Stimulated activated CD8-positive, alpha-beta memory T cell treated with anti-CD3 and anti-CD28 coated beads, Interleukin-15, amount 100 ng/mL, for 48 hours (primary cell): ENCODE results near the gene ACKR2.
A peak's percentile ranks its signal among the peaks of the same experiment; 100 is the strongest.

Experiments
- DNase-seq, 2 donors: peaks; one replicate each; pipeline ENCODE4 v3.0.0-alpha.2; 2020; ENCODE audit warnings: low read depth in 2 of 2

Gene ACKR2, protein sequence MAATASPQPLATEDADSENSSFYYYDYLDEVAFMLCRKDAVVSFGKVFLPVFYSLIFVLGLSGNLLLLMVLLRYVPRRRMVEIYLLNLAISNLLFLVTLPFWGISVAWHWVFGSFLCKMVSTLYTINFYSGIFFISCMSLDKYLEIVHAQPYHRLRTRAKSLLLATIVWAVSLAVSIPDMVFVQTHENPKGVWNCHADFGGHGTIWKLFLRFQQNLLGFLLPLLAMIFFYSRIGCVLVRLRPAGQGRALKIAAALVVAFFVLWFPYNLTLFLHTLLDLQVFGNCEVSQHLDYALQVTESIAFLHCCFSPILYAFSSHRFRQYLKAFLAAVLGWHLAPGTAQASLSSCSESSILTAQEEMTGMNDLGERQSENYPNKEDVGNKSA

DNA sequence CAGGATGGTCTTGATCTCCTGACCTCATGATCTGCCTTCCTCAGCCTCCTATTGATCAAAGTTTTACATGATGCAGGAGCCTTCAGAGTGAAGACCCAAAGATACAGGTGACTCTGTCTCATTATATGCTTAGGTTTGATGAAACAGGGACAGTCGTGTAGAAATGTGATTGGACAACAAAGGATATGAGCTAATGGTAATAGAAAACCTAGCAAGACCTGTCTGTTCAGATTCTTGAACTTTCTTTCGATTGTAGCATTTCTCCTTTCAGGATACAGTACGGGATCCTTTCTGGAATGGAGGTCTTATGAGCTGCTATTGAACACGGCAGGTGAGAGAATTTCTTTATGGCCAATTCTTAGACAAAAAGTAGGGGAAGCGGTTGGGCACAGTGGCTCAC lies at the start of gene ACKR2:
Gene ACKR2, plus strand, starts transcription at position 244 of the 400 bp plus-strand sequence. CDS start 55,058 bp downstream, outside the sequence.
- no peak for DNase-seq

DNA sequence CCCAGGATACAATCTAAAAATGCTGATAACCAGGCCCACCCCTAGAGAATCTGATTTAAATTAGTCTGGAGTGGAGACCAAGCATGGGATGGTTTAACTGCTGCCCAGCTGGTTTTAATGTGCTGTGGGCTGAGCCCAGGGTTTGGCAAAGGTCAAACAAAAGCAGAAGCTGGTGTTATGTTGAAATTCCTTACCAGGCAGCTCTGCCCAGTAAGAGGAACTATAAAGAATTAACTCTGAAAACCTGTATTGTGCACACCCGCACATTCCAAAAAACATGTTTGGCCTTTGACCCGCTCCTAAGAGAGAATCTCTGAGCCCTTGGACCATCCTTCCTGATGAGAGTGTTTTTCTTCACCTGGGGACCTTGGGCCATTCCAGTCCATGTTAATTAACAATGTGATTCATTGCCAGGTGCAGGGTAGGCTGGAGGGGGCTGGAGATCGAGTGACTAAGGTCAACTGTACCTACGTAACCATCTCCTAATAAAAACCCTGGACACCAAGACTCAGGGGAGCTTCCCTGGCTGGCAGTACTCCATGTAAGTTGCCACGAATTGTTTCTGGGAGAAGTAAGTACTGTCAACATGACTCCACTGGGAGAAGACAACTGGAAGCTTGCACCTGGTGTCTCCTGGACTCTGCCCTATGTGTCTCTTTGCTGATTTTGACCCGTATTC lies 47.1 kb upstream of the ACKR2 start:
- DNase-seq, result no peak

DNA sequence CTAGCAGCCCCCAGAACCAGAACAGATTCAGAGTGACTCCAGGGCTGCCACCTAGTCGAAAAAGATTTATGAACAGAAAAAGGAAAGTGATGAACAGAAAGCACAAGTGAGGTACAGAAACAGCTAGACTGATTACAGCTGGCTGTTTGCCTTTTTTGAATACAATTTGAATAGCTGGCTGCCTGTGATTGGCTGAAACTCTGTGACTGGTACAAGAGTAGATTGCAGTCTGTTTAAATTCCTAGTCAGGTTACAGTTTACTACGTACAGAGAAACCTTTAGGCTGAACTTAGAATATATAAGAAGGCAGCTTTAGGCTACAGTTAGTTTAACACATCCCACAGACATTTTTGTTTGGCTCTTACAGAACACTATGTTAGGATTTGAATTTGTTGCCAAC lies 46.2 kb upstream of the ACKR2 start:
- no peak for DNase-seq

DNA sequence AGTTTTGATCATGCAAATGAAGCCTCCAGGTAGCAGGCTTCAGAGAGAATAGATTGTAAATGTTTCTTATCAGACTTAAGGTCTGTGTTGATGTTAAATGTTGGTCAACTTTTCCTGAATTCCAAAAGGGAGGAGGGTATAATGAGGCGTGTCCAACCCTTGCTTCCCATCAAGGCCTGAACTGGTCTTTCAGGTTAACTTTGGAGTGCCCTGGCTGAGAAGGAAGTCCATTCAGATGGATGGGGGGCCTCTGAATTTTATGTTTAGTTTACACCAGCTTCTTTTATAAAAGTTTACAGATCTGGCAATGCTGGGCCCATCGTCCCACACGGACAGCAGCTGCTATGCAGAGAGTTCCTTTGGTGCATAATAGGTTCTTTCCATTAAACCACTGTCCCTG lies 45.1 kb upstream of the ACKR2 start:
- DNase-seq, result no peak

DNA sequence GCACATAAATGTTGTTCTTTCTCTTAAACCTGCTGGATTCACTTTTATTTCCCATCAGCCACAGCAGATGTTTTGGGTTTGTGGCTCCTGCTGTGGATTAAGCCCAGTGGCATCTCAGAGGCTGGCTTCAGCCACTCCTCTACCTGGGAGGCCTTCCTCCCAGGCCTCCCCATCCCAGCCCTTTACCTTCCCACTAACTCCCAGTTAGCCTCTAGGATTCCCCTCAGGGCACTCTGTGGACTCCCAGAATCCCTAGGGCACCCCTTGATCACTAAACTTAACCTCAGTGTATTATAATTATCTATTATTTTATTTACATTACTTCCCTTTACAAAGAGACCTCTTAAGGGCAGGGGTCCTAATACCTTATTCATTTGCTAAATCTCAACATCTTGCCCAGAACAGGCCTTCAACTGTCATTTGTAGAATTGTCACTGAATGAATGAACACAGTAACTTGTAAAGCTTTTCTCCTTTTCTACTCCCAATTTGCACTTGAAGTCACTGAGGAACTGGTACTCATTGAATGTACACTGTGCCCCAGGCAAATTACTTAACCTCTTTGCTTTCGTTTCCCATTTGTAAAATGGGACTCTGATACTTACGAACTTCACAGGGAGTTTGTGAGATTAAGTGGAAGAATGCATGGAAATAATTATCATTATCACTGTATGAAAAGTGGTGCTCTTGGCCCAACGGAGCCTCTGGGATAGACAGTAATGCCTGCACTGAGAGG lies 44.5 kb upstream of the ACKR2 start:
- DNase-seq, result no peak

DNA sequence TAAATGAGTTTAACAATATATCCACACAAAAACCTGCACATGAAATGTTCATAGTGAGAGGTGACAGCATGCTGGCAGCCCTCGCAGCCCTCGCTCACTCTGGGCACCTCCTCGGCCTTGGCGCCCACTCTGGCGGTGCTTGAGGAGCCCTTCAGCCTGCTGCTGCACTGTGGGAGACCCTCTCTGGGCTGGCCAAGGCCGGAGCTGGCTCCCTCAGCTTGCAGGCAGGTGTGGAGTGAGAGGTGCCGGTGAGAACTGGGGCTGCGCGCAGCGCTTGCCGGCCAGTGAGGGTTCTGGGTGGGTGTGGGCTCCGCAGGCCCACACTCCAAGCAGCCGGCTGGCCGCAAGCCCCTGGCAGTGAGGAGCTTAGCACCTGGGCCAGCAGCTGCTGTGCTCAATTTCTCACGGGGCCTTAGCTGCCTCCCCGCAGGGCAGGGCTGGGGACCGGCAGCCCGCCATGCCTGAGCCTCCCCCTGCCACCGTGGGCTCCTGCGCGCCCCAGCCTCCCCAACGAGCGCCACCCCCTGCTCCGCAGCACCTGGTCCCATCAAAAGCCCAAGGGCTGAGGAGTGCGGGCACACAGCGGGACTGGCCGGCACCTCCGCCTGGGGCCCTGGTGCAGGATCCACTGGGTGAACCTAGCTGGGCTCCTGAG lies 39.6 kb upstream of the ACKR2 start:
- no peak for DNase-seq

DNA sequence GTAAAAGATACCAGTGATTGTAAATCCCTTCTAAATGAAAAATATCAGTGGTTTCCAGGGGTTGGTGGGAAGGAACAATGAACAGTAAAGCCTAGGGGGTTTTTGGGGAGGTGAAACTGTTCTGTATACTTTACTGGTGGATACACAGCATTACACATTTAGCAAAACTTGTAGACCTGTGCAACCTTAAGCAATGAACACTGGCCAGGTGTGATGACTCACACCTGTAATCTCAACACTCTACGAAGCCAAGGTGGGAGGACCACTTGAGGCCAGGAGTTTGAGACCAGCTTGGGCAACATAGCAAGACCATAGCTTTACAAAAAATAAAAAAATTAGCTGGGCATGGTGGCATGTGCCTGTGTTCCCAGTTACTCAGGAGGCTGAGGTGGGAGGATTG lies 38.0 kb upstream of the ACKR2 start:
- no peak for DNase-seq

DNA sequence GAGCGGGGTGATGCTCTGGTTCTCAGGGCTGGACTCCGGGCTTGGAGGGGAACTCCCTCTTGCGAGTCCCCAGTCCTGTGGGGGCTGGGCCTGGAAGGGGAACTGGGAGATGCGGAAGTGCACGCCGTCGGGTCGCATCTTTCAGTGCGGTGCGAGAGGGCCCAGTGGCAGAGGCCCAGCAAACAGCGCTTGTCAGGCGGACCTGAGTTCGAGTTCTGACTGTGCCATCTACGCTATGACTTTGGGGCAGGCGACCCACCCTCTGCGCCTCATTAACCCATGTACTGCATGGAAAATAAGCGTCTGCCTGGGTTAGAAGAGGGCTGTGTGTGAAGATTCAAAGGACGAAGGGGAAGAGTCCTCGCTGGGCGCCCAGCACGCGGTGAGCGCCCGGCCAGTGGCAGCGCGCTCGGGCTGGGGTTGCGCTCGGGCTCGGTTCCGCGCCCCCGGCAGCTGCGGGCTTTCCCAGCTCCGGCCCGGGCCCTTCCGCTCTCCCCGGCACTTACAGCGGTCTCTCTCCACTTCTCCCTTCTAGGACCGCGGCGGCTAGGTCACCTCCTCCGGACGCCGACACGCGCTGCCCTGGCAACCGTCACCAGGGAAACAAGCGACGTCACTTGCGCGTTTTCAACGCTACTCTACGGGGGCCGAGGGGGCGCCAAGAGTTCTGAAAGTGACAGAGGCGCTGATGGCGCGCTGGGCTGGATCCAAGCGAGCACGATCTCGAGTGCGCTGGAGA lies 36.4 kb upstream of the ACKR2 start, which contains the start of gene CCDC13:
Gene CCDC13, minus strand, starts transcription at position 584 of the 739 bp plus-strand sequence. CDS start 14,908 bp downstream, outside the sequence.
- peak; percentile 89 to 90 for DNase-seq

DNA sequence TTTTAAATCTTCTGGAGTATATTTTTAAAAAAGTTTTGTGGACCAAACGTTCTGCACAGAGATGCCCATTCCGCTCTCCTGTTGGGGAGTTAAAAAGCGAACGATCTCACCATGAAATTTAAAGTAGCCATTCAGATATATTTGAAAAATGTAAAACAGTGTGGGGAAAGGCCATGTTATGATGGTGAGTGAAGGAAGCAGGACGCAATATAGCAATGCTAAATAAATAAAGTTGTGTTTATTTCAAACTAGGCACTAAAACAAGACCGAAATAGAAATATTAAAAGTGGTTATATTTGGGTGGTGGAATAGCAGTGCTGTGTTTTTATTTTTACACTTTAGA lies 35.9 kb upstream of the ACKR2 start:
- DNase-seq, result no peak

DNA sequence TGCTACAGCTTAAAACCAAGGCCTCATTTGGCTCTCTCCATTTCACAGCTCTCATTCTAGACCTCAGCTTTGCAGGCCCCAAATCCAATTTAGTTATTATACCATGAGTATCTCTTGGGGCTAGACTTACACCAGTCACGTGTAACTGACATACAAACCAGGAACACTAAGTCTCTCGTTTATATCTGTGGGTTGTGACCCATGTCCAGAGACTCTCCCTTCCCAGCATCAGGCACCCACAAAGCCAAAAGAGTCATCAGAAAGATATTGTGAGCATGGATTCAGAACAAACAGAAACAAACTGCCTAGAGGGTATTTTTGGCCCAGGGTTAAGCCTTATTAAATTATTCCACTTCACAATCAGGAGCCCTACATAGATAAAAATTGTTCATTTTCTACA lies 30.6 kb upstream of the ACKR2 start:
- no peak for DNase-seq

DNA sequence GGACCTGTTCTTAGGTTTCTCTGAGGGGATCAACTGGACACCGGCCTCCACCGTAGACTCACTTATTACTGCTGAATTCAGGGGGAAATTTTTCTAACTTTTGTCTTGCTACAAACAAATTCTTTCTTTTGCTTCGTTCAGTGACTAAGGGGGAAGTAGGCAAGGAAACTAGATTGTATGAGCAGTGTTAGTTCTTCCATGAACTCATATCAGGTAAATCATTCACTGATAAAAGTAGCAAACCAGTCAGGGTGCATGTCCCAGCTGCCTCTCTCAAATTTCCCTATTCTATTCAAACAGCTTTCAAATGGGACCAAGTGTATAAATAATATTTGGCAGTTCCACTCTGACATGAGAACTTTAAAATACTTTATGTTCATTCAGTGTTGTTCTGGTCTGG lies 28.8 kb upstream of the ACKR2 start:
- DNase-seq, result no peak

DNA sequence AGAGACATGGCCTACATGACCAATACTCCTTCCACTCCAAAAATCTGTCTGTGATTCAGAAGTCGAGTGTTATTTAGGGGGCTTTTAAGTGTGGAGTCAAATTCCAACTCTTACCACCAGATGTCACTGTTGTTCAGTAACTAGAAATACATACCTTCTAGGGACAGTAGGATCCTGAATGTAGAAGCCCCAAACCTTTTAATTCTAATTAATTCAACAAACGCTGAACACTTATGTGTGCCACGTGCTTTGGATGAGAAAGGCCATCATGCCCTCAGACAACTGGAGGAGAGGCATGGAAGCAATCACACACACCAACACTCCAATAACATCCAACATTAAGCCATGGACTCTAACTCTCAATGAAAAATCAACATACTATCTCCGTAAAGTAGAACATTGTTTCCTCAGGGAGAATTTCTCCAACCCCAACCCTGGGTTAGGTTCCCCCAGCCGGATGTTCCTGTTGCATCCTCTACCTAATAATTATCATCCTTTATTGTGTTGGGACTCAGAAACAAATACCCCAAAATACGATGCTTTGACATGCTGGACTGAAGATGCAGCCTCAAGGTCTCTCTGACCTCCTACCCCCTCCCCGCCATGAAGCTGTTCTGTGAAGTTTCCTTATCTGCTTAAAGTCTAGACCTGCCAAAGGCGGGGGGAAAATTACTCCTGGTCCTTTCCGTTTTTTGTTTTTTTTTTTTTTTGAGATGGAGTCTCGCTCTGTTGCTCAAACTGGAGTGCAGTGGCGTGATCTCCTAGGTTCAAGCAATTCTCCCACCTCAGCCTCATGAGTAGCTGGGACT lies 28.1 kb upstream of the ACKR2 start:
- no peak for DNase-seq

DNA sequence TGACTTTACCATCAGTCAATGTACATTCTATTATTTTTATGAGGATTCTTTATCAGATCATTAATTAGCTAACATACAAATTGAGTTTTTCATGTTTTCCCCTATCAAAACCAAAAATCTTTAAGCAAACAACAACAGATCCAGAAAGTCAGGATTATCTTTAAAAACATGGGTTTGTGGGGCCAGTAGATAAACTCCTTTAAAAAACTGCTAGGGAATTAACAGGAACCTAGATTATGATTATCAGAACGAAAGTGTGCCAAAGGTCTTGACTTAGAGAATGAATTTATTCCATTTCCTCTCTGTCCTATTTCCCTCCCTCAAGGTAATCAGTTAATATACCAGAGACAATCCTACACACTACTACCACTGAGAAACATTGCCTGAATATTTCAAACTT lies 23.0 kb upstream of the ACKR2 start:
- no peak for DNase-seq

DNA sequence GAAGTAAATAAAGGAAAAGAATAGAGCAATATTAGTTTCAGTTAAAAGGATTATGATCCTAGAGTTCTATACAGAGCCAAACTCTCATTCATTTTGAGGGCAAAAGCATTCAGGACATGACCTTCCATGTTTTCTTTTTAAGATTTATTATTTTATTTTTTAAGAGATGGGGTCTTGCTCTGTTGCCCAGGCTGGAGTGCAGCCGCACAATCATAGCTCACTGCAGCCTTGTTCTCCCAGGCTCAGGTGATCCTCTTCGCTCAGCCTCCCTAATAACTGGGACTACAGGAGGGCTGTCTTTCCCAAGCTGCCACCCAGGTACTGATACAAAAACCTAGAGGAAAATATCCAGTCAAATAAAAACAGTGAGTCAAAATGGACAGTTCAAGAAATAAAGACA lies 22.6 kb upstream of the ACKR2 start:
- no peak for DNase-seq

DNA sequence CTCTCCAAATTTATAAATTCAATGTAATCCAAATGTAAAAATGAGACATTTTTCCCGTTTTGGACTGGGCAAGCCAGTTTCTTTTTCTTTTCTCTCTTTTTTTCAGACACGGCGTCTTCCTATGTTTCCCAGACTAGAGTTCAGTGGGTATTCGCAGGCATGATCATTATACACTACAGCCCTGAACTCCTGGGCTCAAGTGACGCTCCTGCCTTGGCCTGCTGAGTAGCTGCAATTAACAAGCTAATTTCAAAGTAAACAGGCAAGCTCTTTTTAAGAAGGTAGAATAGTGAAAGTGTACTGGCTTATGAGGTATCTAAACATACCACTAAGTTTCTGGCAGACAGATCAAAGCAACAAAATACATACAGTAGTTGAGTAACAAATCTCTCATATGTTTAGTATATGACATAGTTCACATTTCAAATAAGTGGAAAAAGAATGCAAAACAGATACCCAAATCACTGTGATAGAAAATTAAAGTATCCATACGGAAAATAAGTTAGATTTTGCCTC lies 18.5 kb upstream of the ACKR2 start:
- no peak for DNase-seq

DNA sequence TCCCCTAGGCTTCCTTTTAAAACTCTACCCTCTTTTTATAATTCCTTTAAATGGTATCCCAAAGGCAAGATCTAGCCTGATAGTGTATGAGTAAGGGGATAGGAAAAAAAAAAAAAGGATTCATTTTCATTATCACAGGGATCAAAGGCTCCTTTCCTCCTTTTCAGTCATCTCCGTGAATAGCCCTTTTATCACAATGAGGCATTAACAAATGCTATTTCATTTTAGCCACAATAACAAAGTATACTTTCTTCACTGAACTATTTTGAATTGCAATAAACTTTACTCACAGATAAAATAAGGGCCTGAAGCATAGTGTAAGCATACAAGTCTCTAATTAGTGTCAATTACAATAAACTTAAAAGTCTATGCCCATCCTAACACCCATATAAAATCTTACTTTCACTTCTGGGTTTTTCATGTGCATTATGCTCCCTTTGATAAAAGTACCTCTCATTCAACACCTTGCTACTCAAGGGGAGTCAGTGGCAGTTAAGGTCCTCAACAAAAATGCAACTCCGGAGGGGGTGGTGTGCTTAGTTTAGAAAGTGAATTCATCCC lies 13.5 kb upstream of the ACKR2 start:
- no peak for DNase-seq

DNA sequence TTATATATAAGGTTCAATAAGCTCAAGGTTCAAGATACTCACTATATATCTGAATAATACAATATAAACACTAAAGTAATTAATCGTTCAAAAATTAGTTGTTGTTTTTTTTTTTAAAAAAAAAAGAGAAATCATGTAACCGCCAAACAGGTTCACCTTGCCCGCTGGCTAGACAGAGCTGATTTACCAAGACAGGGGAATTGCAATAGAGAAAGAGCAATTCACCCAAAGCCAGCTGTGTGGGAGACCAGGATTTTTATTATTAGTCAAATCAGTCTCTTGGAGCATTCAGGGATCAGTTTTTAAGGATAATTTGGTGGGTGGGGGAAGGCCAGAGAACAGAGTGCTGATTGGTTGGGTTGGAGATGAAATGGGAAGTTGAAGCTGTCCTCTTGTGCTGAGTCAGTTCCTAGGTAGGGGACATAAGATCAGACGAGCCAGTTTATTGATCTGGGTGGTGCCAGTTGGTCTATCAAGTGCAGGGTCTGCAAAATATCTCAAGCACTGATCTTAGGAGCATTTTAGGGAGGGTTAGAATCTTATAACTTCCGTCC lies 12.8 kb upstream of the ACKR2 start:
- DNase-seq, result no peak

DNA sequence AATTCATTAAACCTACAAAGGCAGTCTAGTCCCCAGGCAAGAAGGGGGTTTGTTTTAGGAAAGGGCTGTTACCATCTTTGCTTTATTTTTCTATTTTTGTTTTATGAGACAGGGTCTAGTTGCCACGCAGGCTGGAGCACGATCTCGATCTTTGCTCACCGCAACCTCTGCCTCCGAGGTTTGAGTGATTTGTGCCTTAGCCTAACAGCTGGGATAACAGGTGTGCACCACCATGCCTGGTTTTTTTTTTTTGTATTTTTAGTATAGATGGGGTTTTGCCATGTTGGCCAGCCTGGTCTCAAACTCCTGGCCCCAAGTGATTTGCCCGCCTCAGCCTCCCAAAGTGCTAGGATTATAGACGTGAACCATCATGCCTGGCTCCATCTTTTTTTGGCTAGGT lies 9.9 kb upstream of the ACKR2 start:
- DNase-seq, result no peak

DNA sequence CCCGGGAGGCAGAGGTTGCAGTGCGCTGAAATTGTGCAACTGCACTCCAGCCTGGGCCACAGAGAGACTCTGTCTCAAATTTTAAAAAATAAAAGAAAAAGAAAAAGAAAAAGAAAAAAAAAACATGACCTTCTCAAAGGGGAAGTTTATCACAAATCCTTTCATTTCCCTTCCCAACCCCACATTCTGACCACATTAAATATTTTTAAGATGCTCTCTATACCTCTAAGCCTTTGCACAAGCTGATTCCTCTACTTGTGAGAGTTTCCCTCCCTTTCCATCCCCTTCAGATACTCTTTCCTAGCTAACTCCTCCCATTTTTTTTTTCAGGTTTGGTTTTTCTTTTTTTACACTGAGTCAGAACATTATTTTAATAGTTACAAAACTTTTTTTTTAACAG lies 9.0 kb upstream of the ACKR2 start:
- DNase-seq, result no peak
